GM23338 (cell line): ENCODE results near the gene NEB. TPM values are rescaled to one million over a fixed set of nuclear protein-coding genes. Genes with fewer than 3 reads are reported as not detected.

Source experiments
- ATAC-seq: fragments of 200-7000 bp; cut with Tn5 transposase; 3 replicates; pipeline ENCODE4 v1.9.1; 2020
- DNase-seq: peaks from one replicate; pipeline ENCODE4 v3.0.0-alpha.2; 2015; ENCODE audit warnings: low spot score
- H2AFZ ChIP-seq: fragments of 200-600 bp; sonication (generic); 2 replicates; pipeline ENCODE4 v1.8.0; 2016; ENCODE audit warnings: antibody characterized with exemption, mild to moderate bottlenecking, moderate library complexity
- H3F3A ChIP-seq: fragments of 200-600 bp; sonication (generic); replicated peaks from 2 replicates; pipeline ENCODE4 v1.8.0; 2017; ENCODE audit warnings: antibody characterized with exemption, mixed run types, low read depth
- H3K27ac ChIP-seq: fragments of 200-600 bp; sonication (generic); 2 replicates; pipeline ENCODE4 v1.6.1; 2016; ENCODE audit warnings: low read depth
- H3K27me3 ChIP-seq: fragments of 200-600 bp; sonication (generic); 2 replicates; pipeline ENCODE4 v1.8.0; 2016; ENCODE audit warnings: mild to moderate bottlenecking, mixed run types, moderate library complexity; ENCODE audit not compliant: insufficient read depth
- H3K36me3 ChIP-seq: fragments of 200-600 bp; sonication (generic); 2 replicates; pipeline ENCODE4 v1.8.0; 2016; ENCODE audit warnings: mild to moderate bottlenecking; ENCODE audit not compliant: insufficient read depth
- H3K4me1 ChIP-seq: fragments of 200-600 bp; sonication (generic); 2 replicates; pipeline ENCODE4 v1.8.0; 2016; ENCODE audit warnings: mild to moderate bottlenecking, moderate library complexity; ENCODE audit not compliant: insufficient read depth
- H3K4me2 ChIP-seq: fragments of 200-600 bp; sonication (generic); 2 replicates; pipeline ENCODE4 v1.7.1; 2017; ENCODE audit warnings: mixed run types
- H3K4me3 ChIP-seq: fragments of 200-600 bp; sonication (generic); 2 replicates; pipeline ENCODE4 v1.6.1; 2016; ENCODE audit warnings: mixed run types
- H3K79me2 ChIP-seq: fragments of 200-600 bp; sonication (generic); replicated peaks from 2 replicates; pipeline ENCODE4 v1.8.0; 2017; ENCODE audit warnings: mild to moderate bottlenecking; ENCODE audit not compliant: insufficient read depth
- H3K9me2 ChIP-seq: fragments of 200-600 bp; sonication (generic); 2 replicates; pipeline ENCODE4 v1.8.0; 2017; ENCODE audit not compliant: insufficient read depth
- H4K20me1 ChIP-seq: fragments of 200-600 bp; sonication (generic); replicated peaks from 2 replicates; pipeline ENCODE4 v1.8.0; 2017; ENCODE audit warnings: mild to moderate bottlenecking; ENCODE audit not compliant: insufficient read depth
- H3K27ac Mint-ChIP-seq: 2 replicates; pipeline ENCODE4 v1.8.0; 2020; ENCODE audit warnings: inconsistent platforms, mild to moderate bottlenecking, moderate library complexity, mixed read lengths
- H3K27me3 Mint-ChIP-seq: 3 replicates; pipeline ENCODE4 v1.8.0; 2022; ENCODE audit warnings: low read depth, mild to moderate bottlenecking, moderate library complexity, mixed read lengths, inconsistent platforms; ENCODE audit not compliant: insufficient read depth, poor library complexity
- H3K36me3 Mint-ChIP-seq: 3 replicates; pipeline ENCODE4 v1.8.0; 2021; ENCODE audit warnings: low read depth, mild to moderate bottlenecking, inconsistent platforms, moderate library complexity, mixed read lengths
- H3K4me1 Mint-ChIP-seq: 3 replicates; pipeline ENCODE4 v1.8.0; 2020; ENCODE audit warnings: mild to moderate bottlenecking, inconsistent platforms, mixed read lengths
- H3K4me3 Mint-ChIP-seq: 3 replicates; pipeline ENCODE4 v1.8.0; 2021; ENCODE audit warnings: moderate library complexity, mild to moderate bottlenecking, inconsistent platforms, mixed read lengths
- H3K9me3 Mint-ChIP-seq: 3 replicates; pipeline ENCODE4 v1.8.0; 2020; ENCODE audit warnings: moderate library complexity, mild to moderate bottlenecking, inconsistent platforms, mixed read lengths
- CREB1 ChIP-seq: fragments of 250-450 bp; sonication (Bioruptor Pico); IDR thresholded peaks from 2 replicates; pipeline ENCODE4 v1.5.0; 2020; ENCODE audit warnings: low read depth, mild to moderate bottlenecking, moderate library complexity
- EZH2 ChIP-seq: fragments of 200-600 bp; sonication (generic); IDR thresholded peaks from one replicate; pipeline ENCODE4 v1.8.0; 2017; ENCODE audit warnings: antibody characterized with exemption, mild to moderate bottlenecking, low read depth; ENCODE audit not compliant: unreplicated experiment
- EZH2phosphoT487 ChIP-seq: fragments of 200-600 bp; sonication (generic); IDR thresholded peaks from one replicate; pipeline ENCODE4 v1.8.1; 2018; ENCODE audit warnings: antibody characterized with exemption; ENCODE audit not compliant: unreplicated experiment
- JUNB ChIP-seq: IDR thresholded peaks from one replicate; pipeline ENCODE4 v1.6.1; 2016; ENCODE audit warnings: antibody characterized with exemption; ENCODE audit not compliant: unreplicated experiment
- NANOG ChIP-seq: IDR thresholded peaks from 2 replicates; pipeline ENCODE4 v1.6.1; 2016; ENCODE audit warnings: antibody characterized with exemption, borderline replicate concordance
- POLR2AphosphoS5 ChIP-seq: IDR thresholded peaks from 2 replicates; pipeline ENCODE4 v1.6.1; 2016; ENCODE audit warnings: antibody characterized with exemption, low read depth
- STAT1 ChIP-seq: IDR thresholded peaks from one replicate; pipeline ENCODE4 v1.6.1; 2016; ENCODE audit warnings: antibody characterized with exemption; ENCODE audit not compliant: unreplicated experiment
- ZNF114 ChIP-seq: fragments of 250-450 bp; sonication (Bioruptor Pico); IDR thresholded peaks from 2 replicates; pipeline ENCODE4 v1.5.0; 2020; ENCODE audit warnings: mild to moderate bottlenecking, moderate library complexity
- ZNF331 ChIP-seq: fragments of 250-450 bp; sonication (Bioruptor Pico); IDR thresholded peaks from 2 replicates; pipeline ENCODE4 v1.5.0; 2020; ENCODE audit warnings: low read depth, mild to moderate bottlenecking, moderate library complexity
- ZNF462 ChIP-seq: fragments of 250-450 bp; sonication (Bioruptor Pico); IDR thresholded peaks from 2 replicates; pipeline ENCODE4 v1.5.0; 2020; ENCODE audit warnings: mild to moderate bottlenecking, moderate library complexity
- polyA plus RNA-seq: library from polyadenylated mRNA; unstranded; fragments of >200 nt; fragmentation: Nextera tagmentation; extraction: Ambion mirVana; gene quantifications from 2 replicates; pipeline ENCODE4 v1.2.1, GENCODE V29; 2016
- total RNA-seq: library from RNA; depleted of rRNA; stranded (reverse); fragments of >200 nt; shearing (Covaris generic); gene quantifications from 2 replicates; pipeline ENCODE4 v1.2.3, GENCODE V29; 2014
- TF ChIP-seq, protein P1 (sequence below): IDR thresholded peaks from one replicate; pipeline ENCODE4 v1.6.1; 2018; ENCODE audit warnings: antibody characterized with exemption; ENCODE audit not compliant: unreplicated experiment
- TF ChIP-seq, protein P2 (sequence below), 2 experiments: fragments of 200-600 bp in 1 of 2; sonication (generic) in 1 of 2; conservative IDR thresholded peaks; 2 replicates each; pipeline versions ENCODE4 v1.5.1 to v1.6.1; 2016 to 2017; ENCODE audit warnings: antibody characterized with exemption in 2 of 2, low read depth in 2 of 2, mild to moderate bottlenecking in 2 of 2, moderate library complexity in 1 of 2
- TF ChIP-seq, protein P3 (sequence below): IDR thresholded peaks from 2 replicates; pipeline ENCODE4 v1.6.1; 2016; ENCODE audit warnings: antibody characterized with exemption

Gene NEB
- total and polyA plus RNA-seq, 2 experiments from 2014 or later = 6.2 to 13.7 TPM

DNA sequence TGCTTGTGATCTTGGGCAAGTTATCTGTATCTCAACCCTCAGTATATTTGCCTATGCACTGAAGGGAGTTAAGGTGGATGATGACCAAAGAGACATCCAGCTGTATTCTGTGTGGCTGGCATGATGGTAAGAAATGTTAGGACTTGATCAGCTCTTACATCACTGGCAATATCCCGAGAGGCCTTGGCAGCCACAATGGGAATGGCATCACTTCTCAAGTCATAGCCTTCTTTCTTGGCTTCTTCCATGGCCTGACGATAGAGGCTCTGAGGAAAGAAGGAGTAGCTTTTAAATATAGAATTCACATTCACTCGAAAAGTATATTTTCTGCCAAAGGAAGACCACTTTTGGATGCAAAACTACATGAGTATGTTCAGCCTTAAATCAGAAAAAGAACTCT lies 113.5 kb downstream of the NEB start:
- Histone ChIP-seq H3K27me3 (no peaks in the 10 kb centered on the region), H3K27ac (no peak overlapping the region), H4K20me1 (no peaks in the 10 kb centered on the region), H3K79me2 (no peaks in the 10 kb centered on the region), H2AFZ (no peak overlapping the region), H3K4me1 (no peaks in the 10 kb centered on the region), H3K36me3 (no peaks in the 10 kb centered on the region), H3K4me3 (no peak overlapping the region), H3F3A (no peaks in the 10 kb centered on the region), H3K4me2 (no peak overlapping the region), H3K9me2 (no peaks in the 10 kb centered on the region)
- TF ChIP-seq CREB1 (CRISPR knock-in tag) (no peak), NANOG (no peak), EZH2phosphoT487 (no peak), ZNF462 (CRISPR knock-in tag) (no peak), STAT1 (no peak), ZNF114 (CRISPR knock-in tag) (no peak), ZNF331 (CRISPR knock-in tag) (no peak), JUNB (no peak), EZH2 (no peak), POLR2AphosphoS5 (no peak)
- TF ChIP-seq, protein P1, sequence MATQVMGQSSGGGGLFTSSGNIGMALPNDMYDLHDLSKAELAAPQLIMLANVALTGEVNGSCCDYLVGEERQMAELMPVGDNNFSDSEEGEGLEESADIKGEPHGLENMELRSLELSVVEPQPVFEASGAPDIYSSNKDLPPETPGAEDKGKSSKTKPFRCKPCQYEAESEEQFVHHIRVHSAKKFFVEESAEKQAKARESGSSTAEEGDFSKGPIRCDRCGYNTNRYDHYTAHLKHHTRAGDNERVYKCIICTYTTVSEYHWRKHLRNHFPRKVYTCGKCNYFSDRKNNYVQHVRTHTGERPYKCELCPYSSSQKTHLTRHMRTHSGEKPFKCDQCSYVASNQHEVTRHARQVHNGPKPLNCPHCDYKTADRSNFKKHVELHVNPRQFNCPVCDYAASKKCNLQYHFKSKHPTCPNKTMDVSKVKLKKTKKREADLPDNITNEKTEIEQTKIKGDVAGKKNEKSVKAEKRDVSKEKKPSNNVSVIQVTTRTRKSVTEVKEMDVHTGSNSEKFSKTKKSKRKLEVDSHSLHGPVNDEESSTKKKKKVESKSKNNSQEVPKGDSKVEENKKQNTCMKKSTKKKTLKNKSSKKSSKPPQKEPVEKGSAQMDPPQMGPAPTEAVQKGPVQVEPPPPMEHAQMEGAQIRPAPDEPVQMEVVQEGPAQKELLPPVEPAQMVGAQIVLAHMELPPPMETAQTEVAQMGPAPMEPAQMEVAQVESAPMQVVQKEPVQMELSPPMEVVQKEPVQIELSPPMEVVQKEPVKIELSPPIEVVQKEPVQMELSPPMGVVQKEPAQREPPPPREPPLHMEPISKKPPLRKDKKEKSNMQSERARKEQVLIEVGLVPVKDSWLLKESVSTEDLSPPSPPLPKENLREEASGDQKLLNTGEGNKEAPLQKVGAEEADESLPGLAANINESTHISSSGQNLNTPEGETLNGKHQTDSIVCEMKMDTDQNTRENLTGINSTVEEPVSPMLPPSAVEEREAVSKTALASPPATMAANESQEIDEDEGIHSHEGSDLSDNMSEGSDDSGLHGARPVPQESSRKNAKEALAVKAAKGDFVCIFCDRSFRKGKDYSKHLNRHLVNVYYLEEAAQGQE = no peak
- TF ChIP-seq, protein P2, sequence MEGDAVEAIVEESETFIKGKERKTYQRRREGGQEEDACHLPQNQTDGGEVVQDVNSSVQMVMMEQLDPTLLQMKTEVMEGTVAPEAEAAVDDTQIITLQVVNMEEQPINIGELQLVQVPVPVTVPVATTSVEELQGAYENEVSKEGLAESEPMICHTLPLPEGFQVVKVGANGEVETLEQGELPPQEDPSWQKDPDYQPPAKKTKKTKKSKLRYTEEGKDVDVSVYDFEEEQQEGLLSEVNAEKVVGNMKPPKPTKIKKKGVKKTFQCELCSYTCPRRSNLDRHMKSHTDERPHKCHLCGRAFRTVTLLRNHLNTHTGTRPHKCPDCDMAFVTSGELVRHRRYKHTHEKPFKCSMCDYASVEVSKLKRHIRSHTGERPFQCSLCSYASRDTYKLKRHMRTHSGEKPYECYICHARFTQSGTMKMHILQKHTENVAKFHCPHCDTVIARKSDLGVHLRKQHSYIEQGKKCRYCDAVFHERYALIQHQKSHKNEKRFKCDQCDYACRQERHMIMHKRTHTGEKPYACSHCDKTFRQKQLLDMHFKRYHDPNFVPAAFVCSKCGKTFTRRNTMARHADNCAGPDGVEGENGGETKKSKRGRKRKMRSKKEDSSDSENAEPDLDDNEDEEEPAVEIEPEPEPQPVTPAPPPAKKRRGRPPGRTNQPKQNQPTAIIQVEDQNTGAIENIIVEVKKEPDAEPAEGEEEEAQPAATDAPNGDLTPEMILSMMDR (conservative IDR thresholded peaks at IDR 0.05; ENCODE audit: low read depth in 2 of 2) = no peak
- TF ChIP-seq, protein P3, sequence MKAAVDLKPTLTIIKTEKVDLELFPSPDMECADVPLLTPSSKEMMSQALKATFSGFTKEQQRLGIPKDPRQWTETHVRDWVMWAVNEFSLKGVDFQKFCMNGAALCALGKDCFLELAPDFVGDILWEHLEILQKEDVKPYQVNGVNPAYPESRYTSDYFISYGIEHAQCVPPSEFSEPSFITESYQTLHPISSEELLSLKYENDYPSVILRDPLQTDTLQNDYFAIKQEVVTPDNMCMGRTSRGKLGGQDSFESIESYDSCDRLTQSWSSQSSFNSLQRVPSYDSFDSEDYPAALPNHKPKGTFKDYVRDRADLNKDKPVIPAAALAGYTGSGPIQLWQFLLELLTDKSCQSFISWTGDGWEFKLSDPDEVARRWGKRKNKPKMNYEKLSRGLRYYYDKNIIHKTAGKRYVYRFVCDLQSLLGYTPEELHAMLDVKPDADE = no peak
- Mint-ChIP-seq H3K4me1 (no peaks in the 10 kb centered on the region), H3K36me3 (no peaks in the 10 kb centered on the region), H3K27me3 (no peaks in the 10 kb centered on the region), H3K27ac (no peak overlapping the region), H3K9me3 (no peaks in the 10 kb centered on the region), H3K4me3 (no peak overlapping the region)
- DNase-seq = no peak
- ATAC-seq = no peak
